Activated CD8-positive, alpha-beta memory T cell treated with anti-CD3 and anti-CD28 coated beads for 36 hours (primary cell): ENCODE results near the gene ADAM12. TPM values are rescaled to one million over a fixed set of nuclear protein-coding genes. Genes with fewer than 3 reads are reported as not detected.
"Not testable (repeated sequence)": the region's sequence is repeated elsewhere in the genome, so short reads cannot be mapped to it uniquely, and the experiment has no call there.

Experiments used
- CTCF ChIA-PET: fragments of 350-600 bp; sonication (Branson Sonifier 250); formaldehyde crosslinking; loops from one replicate; lab custom pipeline; 2021; ENCODE audit warnings: antibody characterized with exemption; lab: Charles Lee
- POLR2A ChIA-PET: fragments of 350-600 bp; sonication (Branson Sonifier 250); formaldehyde crosslinking; loops from one replicate; lab custom pipeline; 2021; ENCODE audit warnings: antibody characterized with exemption; lab: Charles Lee
- total RNA-seq, 2 experiments: library from RNA; stranded (reverse); gene quantifications; one replicate each; pipeline ENCODE4 v1.2.3, GENCODE V29; 2021

Gene ADAM12
- total RNA-seq, 2 experiments from 2014 or later, result 0.15 to 0.32 TPM

DNA sequence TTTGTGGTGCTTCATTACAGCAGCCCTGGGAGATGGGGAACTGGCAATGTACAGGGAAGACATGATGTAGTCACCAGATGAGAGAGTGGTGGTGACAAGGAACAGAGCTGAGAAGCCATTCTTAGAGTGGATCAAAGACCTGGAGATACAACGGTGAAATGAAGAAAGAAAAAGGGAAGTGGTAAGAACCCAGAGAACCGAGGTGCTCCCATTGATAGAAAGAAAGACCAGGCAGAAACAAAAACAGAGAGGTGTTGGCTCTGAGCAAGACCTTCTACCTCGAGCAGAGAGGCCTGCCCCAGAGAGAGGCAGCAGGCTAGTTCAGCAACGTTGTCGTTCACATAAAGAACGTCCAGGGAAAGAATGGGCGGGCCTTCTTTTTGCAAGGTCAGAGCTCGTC lies 186.7 kb downstream of the ADAM12 start:
- POLR2A ChIA-PET, result no interaction called here
- CTCF ChIA-PET, result no interaction called here

DNA sequence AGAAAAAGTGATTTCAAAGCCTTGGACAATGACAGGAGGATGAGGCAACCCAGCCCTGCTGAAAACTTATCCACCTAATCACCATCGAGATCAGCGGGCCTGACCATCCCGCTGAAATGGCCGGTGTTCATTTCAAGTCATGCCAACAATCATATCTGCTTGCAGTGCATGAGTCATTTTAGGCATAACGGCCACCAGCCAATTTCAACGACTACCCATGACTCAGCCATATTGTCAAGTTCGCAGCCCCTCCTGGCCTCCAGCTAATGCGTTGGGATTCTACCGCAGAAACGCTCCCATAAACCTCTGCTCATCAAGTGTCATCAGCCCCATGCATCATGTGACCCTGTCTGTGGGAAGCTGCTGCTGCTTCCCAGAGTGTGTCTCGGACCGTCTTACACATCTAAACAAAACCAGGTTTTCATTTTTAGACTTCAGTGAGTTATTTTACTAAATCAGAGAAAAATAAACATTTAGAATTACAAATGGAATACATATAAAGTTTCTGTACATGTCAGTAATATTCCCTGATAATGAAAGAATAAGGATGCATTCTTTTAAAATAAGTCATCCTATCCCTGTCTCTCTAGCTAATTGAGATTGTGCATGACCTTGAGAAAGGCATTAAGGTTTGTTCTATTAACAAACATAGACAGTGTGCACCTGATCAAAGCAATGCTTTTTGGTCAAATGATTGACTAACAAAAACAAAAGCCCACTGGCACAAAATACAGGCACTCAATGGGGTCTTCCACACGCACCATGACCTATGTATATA lies 188.9 kb downstream of the ADAM12 start:
- POLR2A ChIA-PET, result no interaction called here
- CTCF ChIA-PET, result no interaction called here

DNA sequence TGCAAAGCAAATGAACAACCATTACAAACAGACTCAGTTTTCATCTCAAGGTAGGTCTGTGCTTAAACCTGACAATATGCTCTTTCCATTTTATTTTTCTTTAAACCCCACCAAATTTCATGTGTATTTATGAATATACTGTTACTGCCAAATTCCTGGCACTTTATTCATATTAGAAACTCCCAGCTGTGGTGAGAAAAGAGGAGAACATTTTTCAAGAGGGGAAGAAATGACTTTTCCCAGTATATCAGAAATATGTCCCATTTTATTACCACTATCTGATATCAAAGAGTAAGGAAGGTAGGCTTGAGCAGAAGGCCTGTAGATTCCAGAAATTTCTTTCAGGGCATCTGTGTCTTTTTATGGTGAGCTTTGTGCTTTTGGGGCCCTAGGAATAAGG lies 189.6 kb downstream of the ADAM12 start:
- ChIA-PET POLR2A (no interaction called here), CTCF (no interaction called here)

DNA sequence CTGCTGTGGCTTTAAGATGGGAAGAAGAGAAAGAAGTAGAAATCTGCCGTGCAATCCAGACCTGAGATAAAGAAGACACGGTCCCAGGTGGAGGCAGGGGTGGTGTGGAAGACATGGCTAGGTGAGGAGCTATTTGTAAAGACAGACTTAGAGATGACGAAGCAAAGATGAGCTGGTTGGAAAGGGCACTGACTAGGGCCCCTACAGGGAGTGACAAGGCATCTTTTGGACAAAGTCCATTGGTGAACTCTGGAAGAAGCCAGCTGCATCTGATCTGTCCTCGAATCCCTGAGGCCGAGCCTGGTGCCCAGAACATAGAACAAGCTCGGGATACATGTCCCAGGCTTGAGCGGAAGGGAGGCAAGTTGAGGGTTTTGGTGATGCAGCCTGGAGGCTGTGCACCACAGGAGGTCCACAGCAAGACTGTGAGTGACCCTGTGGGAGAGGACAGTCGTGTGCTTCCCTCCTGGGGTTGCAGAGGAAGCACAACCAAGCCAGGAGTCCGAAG lies 191.2 kb downstream of the ADAM12 start:
- ChIA-PET CTCF (no interaction called here), POLR2A (no interaction called here)

DNA sequence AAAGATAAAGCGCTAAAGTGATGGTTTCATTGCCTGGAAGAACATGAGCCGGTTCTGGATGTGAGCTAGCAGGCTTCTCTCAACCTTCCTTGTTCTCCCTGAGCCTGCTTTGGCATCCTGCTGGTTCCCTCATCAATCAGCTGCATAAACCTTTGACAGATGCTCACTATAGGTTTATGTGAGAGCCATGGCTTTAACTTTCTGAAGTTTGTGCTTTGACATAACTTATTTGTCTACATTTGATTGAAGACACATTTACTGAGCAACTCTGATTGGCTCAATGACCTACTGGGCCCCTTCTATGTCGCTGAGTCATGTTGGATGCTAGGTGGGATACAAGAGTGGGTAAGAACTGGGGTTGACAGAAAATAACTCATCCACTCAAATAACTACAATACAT lies 192.0 kb downstream of the ADAM12 start:
- POLR2A ChIA-PET, result no interaction called here
- CTCF ChIA-PET, result no interaction called here

DNA sequence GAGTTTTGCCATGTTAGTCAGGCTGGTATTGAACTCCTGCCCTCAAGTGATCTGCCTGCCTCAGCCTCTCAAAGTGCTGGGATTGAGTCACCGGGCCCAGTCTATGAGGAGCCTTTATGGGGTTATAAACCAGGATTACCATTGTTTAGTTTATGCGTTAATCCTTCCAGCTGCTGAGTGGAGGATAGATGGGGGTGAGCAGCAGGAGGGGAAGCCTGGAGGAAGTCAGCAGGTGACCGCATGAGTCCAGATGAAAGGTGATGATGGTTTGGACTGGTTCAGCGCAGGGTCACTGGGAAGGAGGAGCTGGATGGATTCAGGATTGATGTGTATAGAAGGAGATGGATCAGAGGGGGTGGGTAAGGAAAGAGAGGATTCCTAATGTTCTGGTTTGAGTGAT lies 197.1 kb downstream of the ADAM12 start:
- POLR2A ChIA-PET, result no interaction called here
- CTCF ChIA-PET, result no interaction called here

DNA sequence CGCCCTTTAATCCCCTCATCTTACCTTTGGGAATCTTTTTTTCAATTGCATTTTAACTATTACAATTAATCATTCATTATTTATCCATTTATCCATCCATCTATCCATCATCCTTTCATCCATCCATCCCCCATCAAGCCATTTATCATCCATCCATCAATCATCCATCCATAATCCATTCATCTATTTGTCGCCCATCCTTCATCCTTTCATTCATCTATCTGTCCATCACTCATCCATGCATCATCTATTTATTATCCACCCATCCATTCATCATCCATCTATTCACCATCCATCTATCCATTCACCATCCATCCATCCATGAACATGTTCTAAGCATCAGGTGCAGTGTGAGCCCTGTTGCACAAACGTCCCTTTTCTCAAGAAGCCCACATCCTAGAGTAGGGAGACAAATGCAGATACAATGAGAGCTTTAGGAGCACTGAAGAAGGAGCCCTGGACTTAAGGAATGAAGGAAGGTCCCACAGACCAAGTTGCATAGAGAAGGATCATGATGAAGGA lies 199.5 kb downstream of the ADAM12 start:
- ChIA-PET CTCF (no interaction called here), POLR2A (no interaction called here)

DNA sequence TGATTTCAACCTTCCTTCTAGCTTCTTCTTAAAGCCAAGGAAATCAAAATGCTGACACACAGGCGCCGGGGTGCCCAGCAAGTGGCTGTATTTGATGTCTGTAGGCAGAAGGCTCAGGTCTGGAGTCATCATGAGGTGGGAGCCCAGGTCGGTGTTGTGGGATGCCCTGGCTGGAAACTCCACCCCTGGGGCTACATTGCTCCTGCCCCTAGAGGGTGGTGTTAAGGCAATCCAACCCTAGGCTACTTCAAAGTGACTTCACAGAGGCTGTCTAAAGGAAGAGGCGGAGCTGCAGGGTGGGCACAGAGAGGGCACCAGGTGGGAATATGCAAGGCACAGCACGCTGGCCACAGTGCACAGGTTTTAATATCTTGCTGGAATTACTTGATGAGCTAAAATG lies 200.9 kb downstream of the ADAM12 start:
- ChIA-PET CTCF (no interaction called here), POLR2A (no interaction called here)

DNA sequence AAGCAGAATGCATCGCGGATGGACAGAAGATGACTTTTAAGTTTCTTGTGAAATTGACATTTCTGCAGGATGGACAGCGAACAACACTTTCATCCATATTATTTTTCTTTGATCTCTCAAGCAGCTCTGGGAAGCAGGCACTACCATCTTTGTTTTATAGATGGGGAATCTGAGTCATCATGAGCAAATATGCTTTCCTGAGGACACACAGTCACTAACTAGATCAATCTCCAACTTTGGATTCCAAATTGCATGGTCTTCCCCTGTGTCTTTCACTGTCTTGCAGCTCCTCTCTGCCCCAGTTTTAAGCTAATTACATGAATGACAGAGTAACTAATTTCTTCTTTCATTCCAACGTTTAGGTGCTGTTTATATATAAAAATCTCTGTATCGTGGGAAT lies 201.5 kb downstream of the ADAM12 start:
- CTCF ChIA-PET, result no interaction called here
- POLR2A ChIA-PET, result no interaction called here

DNA sequence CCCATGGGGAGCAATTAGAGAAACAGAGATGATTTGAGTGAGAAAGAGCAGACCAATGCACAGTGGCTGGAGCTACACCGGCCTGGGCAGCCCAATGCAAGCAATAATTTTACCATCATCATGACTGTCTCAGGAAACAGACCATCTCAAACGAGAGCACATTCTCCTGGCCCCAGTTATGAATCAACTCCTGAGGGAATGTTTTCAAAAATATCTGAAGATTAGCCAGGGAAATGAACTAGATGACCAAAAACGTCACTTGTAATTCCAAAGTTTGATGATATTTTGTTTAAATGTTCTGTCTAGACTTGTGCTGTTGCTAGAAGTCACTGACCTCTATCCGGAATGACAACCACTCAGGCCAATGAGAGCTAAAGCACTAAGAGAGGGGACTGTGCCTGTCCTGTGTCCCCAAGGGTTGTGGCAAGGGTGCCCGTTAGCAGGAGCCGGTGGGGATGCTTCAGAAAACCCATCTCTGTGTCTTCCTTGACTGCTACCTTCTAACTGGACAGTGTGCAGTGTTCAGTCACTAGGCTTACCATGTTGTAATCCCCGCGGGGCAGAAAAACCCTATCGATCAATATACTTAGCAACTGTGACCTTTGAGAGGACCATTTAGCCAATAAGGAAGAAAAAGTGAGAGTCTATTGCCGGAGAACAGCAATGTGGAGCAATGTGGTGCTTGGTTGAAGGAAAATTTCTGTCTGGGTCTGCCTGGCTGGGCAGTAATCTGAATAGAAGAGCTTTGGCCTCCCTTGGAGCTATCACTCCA lies 202.4 kb downstream of the ADAM12 start:
- CTCF ChIA-PET, result no interaction called here
- POLR2A ChIA-PET, result no interaction called here

DNA sequence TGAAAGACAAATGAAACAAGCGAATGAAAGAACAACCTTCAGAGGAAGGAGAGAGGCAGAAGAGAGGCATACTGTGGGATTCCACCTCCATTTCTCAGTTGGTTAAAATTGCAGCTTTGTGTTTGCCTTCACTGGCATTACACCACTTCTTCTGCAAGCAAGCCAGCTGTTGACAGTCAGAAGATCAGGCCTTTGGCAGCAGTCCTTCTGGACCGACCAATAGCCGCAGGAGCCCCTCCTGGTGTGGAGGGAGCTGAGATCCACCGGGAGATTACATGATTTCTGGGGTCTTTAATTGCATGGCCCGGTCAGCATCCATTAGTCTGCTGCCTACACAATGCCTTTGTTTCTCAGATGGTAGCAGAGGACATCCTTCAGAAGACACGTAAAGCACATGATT lies 206.7 kb downstream of the ADAM12 start:
- CTCF ChIA-PET, result no interaction called here
- POLR2A ChIA-PET, result no interaction called here

DNA sequence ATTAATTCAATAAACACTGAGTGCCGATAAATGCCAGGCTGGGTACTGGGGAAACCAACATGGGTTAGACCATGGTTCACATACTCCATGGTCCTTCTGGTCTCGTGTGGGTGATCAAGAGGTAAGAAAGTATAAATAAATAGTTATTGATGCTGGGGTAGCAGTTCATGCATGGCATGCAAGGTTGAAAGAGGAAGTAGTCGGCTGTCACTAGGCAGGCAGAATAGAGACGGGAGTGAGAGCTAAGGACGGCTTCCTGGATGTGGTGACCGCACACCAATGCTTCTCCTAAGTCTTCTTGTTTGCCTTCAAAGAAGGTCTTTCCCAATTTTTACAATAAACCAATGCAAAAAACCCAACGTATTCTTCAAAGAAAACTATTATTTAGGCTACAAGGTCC lies 208.6 kb downstream of the ADAM12 start:
- CTCF ChIA-PET, result no interaction called here
- POLR2A ChIA-PET, result no interaction called here

DNA sequence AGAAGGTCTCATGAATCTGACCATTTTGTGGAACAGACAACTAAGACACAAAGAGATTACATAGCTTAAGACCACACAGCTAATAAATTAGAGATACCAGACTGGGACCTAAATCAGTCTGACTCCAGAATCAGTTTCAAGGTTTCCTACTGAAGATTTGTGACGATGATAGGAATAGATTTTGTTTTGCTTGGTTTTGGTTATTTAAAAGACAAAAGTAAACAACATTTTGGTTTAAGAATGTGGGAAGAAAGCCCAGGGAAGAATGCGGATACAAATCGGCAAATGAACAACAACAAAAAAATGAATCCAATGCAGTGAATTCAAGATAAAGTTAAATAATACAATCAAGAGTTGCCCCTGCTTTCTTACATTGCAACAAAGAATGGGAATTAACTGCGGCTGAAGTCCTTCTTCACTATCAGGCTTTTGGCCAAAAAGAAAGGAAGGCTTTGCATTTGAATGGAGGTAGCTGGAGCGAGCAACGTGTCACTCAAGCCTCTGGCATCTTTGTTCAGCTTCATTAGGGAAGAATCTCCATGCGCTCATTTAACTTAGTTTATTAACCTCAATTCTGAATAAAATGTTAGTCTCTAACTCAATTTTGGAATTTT lies 210.8 kb downstream of the ADAM12 start:
- ChIA-PET CTCF (no interaction called here), POLR2A (no interaction called here)

DNA sequence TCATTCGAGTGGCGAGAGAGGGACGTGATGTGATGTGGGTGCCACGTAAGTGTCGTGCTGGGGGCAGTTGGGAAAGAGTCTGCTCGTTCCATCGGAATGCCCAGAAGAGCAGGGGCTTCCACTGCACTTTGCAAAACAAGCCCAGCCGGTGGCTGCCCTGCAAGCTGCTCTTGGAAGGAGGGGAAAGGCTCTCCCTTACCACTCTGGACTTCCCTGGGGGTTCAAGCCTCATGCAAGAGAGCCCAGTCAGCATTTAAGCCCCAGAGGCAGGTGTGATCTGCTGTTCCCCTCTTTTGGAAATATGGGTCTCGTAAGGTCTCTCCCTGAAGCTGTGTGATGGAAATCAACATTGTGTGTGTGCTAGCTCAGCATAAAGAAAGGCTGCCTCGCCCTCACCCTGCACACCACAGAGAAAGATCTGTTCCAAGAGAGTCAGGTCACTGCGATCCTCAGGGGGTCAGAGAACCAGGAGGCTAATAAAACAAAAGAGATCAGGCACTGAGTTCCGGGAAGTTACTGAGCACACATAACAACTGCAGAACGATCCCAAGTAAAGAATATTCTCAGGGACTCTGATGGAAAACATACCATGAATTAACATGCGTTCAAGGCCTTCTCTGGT lies 212.5 kb downstream of the ADAM12 start:
- CTCF ChIA-PET, result no interaction called here
- POLR2A ChIA-PET, result no interaction called here

DNA sequence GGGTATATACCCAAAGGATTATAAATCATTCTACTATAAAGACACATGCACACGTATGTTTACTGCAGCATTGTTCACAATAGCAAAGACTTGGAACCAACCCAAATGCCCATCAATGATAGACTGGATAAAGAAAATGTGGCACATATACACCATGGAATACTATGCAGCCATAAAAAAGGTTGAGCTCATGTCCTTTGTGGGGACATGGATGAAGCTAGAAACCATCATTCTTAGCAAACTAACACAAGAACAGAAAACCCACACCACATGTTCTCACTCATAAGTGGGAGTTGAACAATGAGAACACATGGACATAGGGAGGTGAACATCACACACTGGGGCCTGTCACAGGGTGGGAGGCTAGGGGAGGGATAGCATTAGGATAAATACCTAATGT lies 215.5 kb downstream of the ADAM12 start:
- POLR2A ChIA-PET, CTCF ChIA-PET: not testable (repeated sequence)

DNA sequence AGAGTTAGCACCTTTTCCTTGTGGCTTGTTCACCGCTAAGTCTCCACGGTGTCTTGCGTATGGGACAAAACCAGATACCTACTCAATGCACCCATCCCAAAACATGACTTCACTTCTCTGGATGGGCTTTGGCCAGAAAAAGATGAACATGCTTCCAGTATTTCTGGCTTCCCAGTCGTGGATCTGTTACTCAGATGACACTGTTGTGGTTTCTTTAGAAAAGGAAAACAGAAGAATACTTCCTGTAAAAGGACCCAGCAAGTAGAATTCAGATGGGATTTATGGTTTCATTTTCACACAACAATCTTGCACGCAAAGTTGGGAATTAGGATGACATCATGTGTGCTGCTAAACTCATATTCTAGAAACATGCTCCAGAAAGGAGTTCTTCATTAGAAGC lies 216.7 kb downstream of the ADAM12 start:
- ChIA-PET POLR2A (no interaction called here), CTCF (no interaction called here)

DNA sequence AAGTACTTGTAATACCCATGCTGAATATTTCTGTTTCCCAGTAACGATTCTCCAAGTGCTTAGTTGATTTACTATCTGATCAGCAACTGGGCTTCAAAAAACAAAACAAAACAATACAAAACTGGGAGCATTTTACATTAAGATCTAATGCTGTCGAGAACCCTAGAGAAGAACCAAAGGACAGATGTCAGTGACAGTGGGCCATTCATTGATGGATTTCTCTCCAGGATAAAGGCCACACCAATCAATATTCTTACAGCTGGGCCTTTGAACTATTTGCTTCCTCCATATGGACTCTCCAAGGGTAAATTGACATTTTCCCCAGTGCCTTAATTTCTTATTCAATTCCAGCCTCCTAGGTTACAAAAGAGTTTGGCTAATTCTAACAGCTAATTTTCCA lies 217.5 kb downstream of the ADAM12 start:
- CTCF ChIA-PET, result no interaction called here
- POLR2A ChIA-PET, result no interaction called here

DNA sequence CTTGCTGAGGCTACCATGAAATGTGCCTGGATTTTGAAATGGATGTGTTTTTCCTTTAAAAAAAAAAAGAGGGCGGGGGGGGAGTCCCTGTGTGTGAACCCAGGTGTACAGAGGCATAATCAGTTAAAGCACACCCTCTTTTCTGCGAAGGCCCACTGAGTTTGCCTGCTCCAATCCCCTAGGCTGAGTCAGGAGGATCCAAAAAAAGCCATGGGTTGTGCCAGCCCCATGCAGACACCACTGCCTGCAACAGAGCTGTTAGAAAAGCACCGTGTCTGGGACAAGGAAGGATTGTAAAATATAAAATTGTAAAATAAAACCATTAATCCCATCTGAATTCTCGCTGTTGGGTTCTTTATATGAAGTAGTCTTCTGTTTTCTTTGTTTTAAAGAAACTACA lies 217.9 kb downstream of the ADAM12 start:
- CTCF ChIA-PET, result no interaction called here
- POLR2A ChIA-PET, result no interaction called here

DNA sequence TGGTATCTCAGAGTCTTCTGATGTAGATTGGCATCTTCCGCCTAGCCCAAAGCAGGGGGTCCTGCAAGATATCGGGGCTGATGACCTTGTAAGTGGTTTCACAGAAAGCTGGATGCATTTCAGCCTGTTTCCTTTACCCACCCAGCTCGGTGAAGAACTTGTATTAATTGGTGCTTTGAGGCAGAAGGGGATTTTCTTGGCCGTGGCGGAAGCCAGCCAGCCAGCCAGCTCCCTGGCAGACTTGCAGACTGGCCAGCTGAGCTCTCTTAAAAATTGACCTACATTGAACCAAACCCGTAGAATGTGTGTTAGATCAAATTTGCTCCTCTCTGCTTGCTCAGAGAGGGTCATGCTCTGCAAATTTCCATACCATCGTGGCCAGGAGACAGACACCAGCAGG lies 218.4 kb downstream of the ADAM12 start:
- CTCF ChIA-PET, result no interaction called here

DNA sequence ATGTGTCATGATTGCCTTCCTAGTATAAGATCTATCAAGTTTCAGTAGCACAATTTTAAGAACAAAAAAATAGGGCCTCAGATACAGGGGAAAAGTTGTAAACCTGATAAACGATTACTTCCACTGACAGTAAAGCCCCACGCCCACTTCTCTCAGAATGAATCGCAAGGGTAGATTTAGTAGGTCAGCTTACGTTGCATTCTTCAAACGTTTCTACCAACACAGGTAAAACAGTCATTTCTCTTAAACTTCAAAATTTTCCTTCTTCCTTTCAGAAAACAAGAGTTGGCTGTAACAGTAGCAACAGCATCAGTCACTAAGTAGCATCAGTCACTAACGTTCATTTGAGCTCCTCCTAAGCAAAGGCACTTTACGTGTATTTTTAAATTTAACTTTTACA lies 221.5 kb downstream of the ADAM12 start:
- POLR2A ChIA-PET, result no interaction called here
- CTCF ChIA-PET, result no interaction called here

More for the DNA sequence above, 218.4 kb downstream of the ADAM12 start:
- POLR2A ChIA-PET, result no interaction called here
